ENCODE results near the gene PARD3. TPM values are rescaled to one million over a fixed set of nuclear protein-coding genes. Genes with fewer than 3 reads are reported as not detected.

PARD3 gene
- total and polyA plus RNA-seq, 2 experiments from 2014 or later = 47.2 to 59.7 TPM

GRCh38 chr10:34522546-34522945 lies 292.6 kb downstream of the PARD3 start:
- TF ChIP-seq EZH2 (IDR thresholded peaks at IDR 0.05; ENCODE audit: borderline replicate concordance) = no peak
- TF ChIP-seq CTCF (IDR thresholded peaks at IDR 0.05; ENCODE audit: poor library complexity) = peak; percentile 36
- peaks cover 62% of the 10 kb centered on the region for H3K79me2 ChIP-seq
- 66% methylated on average over 6 of the region's 6 CpGs for WGBS (ENCODE audit: low lambda C conversion rate, missing lambda C conversion rate)

GRCh38 chr10:34520510-34520909 lies 294.6 kb downstream of the PARD3 start:
- H3K27me3 ChIP-seq = no peaks in the 10 kb centered on the region
- no peak for DNase-seq (ENCODE audit: low spot score)

More at GRCh38 chr10:34522546-34522945, 292.6 kb downstream of the PARD3 start:
- Histone ChIP-seq H3K27me3 (no peaks in the 10 kb centered on the region), H3K9me3 (ENCODE audit: low read depth) (no peaks in the 10 kb centered on the region), H3K4me1 (ENCODE audit: insufficient read depth) (peaks cover 3% of the 10 kb centered on the region), H3K4me2 (no peak overlapping the region), H4K20me1 (ENCODE audit: insufficient read depth, poor library complexity, severe bottlenecking) (no peaks in the 10 kb centered on the region), H3K9me2 (replicated peaks; ENCODE audit: insufficient read depth) (no peaks in the 10 kb centered on the region), H3K36me3 (replicated peaks; ENCODE audit: insufficient read depth, low read depth) (no peaks in the 10 kb centered on the region), H3K4me3 (no peak overlapping the region), H2AFZ (no peak overlapping the region), H3K27ac (no peak overlapping the region)
- peak; percentile 36 for DNase-seq (ENCODE audit: low spot score)

GRCh38 chr10:34520084-34520483 lies 295.0 kb downstream of the PARD3 start:
- no peaks in the 10 kb centered on the region for H4K20me1 ChIP-seq (ENCODE audit: insufficient read depth, poor library complexity, severe bottlenecking)
- no peaks in the 10 kb centered on the region for H3K4me1 ChIP-seq (ENCODE audit: insufficient read depth)
- no peaks in the 10 kb centered on the region for H3K27me3 ChIP-seq
- no peak for DNase-seq (ENCODE audit: low spot score)
- no peak overlapping the region for H3K4me2 ChIP-seq
- no peak overlapping the region for H2AFZ ChIP-seq
- no peak overlapping the region for H3K4me3 ChIP-seq
- no peaks in the 10 kb centered on the region for H3K36me3 ChIP-seq (replicated peaks; ENCODE audit: insufficient read depth, low read depth)
- H3K9me3 ChIP-seq (ENCODE audit: low read depth) = no peaks in the 10 kb centered on the region
- no peaks in the 10 kb centered on the region for H3K9me2 ChIP-seq (replicated peaks; ENCODE audit: insufficient read depth)
- 91% methylated on average over 7 of the region's 7 CpGs for WGBS (ENCODE audit: low lambda C conversion rate, missing lambda C conversion rate)
- H3K79me2 ChIP-seq = peaks cover 53% of the 10 kb centered on the region
- no peak for TF ChIP-seq CTCF (IDR thresholded peaks at IDR 0.05; ENCODE audit: poor library complexity)
- no peak for TF ChIP-seq EZH2phosphoT487 (IDR thresholded peaks at IDR 0.05; ENCODE audit: low read depth, severe bottlenecking, unreplicated experiment)
- TF ChIP-seq EZH2 (IDR thresholded peaks at IDR 0.05; ENCODE audit: borderline replicate concordance) = no peak
- peak overlapping the region; percentile 52 for H3K27ac ChIP-seq

More at GRCh38 chr10:34520510-34520909, 294.6 kb downstream of the PARD3 start:
- TF ChIP-seq EZH2phosphoT487 (IDR thresholded peaks at IDR 0.05; ENCODE audit: low read depth, severe bottlenecking, unreplicated experiment) = no peak
- no peak for TF ChIP-seq EZH2 (IDR thresholded peaks at IDR 0.05; ENCODE audit: borderline replicate concordance)
- TF ChIP-seq CTCF (IDR thresholded peaks at IDR 0.05; ENCODE audit: poor library complexity) = no peak
- Histone ChIP-seq H3K79me2 (peaks cover 58% of the 10 kb centered on the region), H3K36me3 (replicated peaks; ENCODE audit: insufficient read depth, low read depth) (no peaks in the 10 kb centered on the region), H3K4me1 (ENCODE audit: insufficient read depth) (no peaks in the 10 kb centered on the region), H3K9me3 (ENCODE audit: low read depth) (no peaks in the 10 kb centered on the region), H3K4me2 (no peak overlapping the region), H4K20me1 (ENCODE audit: insufficient read depth, poor library complexity, severe bottlenecking) (no peaks in the 10 kb centered on the region), H3K27ac (no peak overlapping the region), H2AFZ (no peak overlapping the region), H3K9me2 (replicated peaks; ENCODE audit: insufficient read depth) (no peaks in the 10 kb centered on the region), H3K4me3 (no peak overlapping the region)
- 88% methylated on average over 2 of the region's 2 CpGs for WGBS (ENCODE audit: low lambda C conversion rate, missing lambda C conversion rate)

GRCh38 chr10:34514290-34514689 lies 300.8 kb downstream of the PARD3 start:
- Histone ChIP-seq H2AFZ (no peak overlapping the region), H3K79me2 (peaks cover 21% of the 10 kb centered on the region), H3K4me1 (ENCODE audit: insufficient read depth) (no peaks in the 10 kb centered on the region), H3K4me2 (no peak overlapping the region), H4K20me1 (ENCODE audit: insufficient read depth, poor library complexity, severe bottlenecking) (no peaks in the 10 kb centered on the region), H3K9me2 (replicated peaks; ENCODE audit: insufficient read depth) (no peaks in the 10 kb centered on the region), H3K4me3 (no peak overlapping the region), H3K9me3 (ENCODE audit: low read depth) (no peaks in the 10 kb centered on the region), H3K36me3 (replicated peaks; ENCODE audit: insufficient read depth, low read depth) (no peaks in the 10 kb centered on the region), H3K27me3 (no peaks in the 10 kb centered on the region), H3K27ac (no peak overlapping the region)
- WGBS (ENCODE audit: low lambda C conversion rate, missing lambda C conversion rate) = 95% methylated on average over 4 of the region's 4 CpGs
- DNase-seq (ENCODE audit: low spot score) = no peak
- TF ChIP-seq EZH2phosphoT487 (IDR thresholded peaks at IDR 0.05; ENCODE audit: low read depth, severe bottlenecking, unreplicated experiment) (no peak), CTCF (IDR thresholded peaks at IDR 0.05; ENCODE audit: poor library complexity) (no peak), EZH2 (IDR thresholded peaks at IDR 0.05; ENCODE audit: borderline replicate concordance) (no peak)
